ENCODE data around the gene FGF3. TPM values are rescaled to one million over a fixed set of nuclear protein-coding genes. Genes with fewer than 3 reads are reported as not detected.
"Not testable (repeated sequence)": the region's sequence is repeated elsewhere in the genome, so short reads cannot be mapped to it uniquely, and the experiment has no call there.

Gene FGF3
- total RNA-seq, 2 donors from 2014 or later = not detected

DNA sequence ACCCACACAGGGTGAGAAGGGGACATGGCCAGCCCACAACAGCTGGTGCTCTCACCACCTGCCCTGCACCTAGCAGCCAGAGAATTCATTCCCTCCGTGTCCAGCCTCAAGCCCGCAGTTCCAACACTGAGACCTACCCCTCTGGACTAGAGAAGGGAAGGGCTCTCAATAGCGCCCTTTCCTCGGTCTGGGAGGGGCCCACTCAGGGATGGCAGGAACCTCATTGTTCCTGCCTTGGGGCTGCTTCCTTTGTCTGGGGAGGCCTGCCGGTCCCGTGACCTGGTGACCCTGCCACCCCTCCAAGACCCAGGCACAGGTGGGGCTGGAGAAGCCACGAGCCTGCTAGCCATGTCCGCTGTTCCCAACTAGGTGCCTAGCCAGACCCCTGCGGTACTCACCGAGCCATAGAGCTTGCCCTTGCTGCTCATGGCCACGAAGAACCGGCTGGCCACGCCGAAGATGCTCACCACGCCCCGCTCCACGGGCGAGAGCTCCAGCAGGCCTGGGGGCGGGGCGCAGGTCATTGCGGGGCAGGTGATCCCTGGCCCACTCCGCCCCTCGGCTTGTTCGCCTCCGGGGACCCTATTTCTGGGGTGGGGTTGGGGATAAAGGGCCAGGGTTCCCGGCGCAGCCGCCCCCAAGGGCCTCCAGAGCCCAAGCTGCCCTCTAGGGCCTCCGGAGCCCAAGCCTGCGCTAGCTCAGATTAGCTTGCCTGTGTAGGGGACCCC, 45.4 kb downstream of the FGF3 start:
- no peaks in the 10 kb centered on the region for H3K36me3 Mint-ChIP-seq
- ATAC-seq (no peak), DNase-seq (ENCODE audit: low spot score in 2 of 2) (no peak)
- H3K27ac Mint-ChIP-seq = no peak overlapping the region
- no peaks in the 10 kb centered on the region for H3K9me3 Mint-ChIP-seq

DNA sequence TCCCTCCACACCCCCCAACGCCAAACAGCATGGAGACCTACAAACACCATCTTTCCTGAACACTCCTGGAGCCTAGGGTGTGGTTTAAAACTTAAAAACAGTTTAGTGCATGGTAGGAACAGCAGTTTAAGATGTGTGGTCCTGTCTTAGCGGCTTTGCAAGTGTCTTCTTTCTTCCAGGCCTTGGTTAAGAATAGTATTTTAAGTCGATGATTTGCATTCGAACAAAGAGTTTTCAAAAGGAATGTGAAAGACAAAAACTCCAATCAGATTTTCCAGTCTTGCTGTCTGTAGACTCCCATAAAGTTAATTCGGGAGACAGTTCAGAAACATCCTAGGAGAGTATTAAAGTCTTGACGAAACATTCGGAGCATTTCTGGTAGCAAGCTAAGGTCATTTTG, 47.8 kb downstream of the FGF3 start:
- Mint-ChIP-seq H3K36me3 (no peaks in the 10 kb centered on the region), H3K9me3 (no peaks in the 10 kb centered on the region), H3K27ac (no peak overlapping the region)
- no peak for DNase-seq (ENCODE audit: low spot score in 2 of 2)
- no peak for ATAC-seq

DNA sequence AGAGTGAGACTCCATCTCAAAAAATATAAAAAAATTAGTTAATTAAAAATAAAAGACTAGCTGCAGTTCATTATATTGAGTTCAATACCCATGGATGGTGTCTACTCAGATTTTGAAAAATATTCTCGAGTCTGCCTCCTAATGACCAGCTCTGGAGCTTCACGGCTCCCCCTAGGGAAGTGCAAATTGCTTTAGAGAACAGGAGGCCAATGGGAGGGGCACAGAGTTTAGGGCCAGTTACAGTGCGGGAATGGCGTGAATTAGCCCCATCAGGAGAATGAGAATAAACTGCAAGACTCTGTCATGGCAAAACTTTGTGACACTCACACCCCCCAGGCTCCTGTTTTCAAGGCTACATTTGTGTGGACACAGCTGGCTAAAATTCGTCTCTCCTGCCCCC, 48.7 kb downstream of the FGF3 start:
- ATAC-seq (no peak), DNase-seq (ENCODE audit: low spot score in 2 of 2) (no peak)
- Mint-ChIP-seq H3K36me3 (no peaks in the 10 kb centered on the region), H3K27ac (no peak overlapping the region), H3K9me3 (no peaks in the 10 kb centered on the region)

DNA sequence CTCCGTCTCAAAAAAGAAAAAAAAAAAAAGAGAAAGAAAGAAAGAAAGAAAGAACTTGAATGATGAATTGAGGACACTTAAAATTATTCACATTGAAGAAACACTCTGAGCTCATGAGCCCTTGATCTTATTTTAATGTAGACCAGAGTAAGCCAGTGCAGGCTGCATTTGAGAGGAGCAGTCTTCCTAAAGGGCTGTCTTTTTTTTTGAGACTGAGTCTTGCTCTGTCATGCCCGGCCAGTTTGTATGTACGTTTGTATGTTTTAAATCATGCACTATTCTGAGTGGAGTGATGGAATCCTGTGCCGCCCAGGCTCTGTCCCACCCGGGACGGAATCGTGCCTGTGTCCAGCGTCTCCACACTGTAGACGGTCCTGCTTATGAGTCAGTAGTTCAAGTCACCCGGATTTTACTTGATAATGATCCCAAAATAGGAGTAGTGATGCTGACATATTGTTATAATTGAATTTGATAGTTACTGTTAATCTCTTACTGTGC, 53.7 kb downstream of the FGF3 start:
- Mint-ChIP-seq H3K27ac (no peak overlapping the region), H3K36me3 (no peaks in the 10 kb centered on the region), H3K9me3 (no peaks in the 10 kb centered on the region)
- ATAC-seq = no peak
- no peak for DNase-seq (ENCODE audit: low spot score in 2 of 2)

DNA sequence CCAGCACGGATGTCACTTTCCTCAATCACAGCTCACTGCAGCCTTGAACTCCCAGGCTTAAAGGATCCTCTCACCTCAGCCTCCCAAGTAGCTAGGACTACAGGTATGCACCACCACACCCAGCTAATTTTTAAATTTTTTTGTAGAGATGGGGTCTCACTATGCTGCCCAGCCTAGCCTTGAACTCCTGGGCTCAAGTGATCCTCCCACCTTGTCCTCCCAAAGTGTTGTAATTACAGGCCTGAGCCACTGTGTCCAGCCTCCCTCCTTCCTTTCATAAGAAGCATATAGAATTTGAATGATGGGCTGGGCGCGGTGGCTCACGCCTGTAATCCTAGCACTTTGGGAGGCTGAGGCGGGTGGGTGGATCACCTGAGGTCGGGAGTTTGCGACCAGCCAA, 54.3 kb downstream of the FGF3 start:
- not testable (repeated sequence) for H3K36me3 Mint-ChIP-seq; DNase-seq (ENCODE audit: low spot score in 2 of 2); H3K27ac Mint-ChIP-seq; H3K9me3 Mint-ChIP-seq; ATAC-seq

DNA sequence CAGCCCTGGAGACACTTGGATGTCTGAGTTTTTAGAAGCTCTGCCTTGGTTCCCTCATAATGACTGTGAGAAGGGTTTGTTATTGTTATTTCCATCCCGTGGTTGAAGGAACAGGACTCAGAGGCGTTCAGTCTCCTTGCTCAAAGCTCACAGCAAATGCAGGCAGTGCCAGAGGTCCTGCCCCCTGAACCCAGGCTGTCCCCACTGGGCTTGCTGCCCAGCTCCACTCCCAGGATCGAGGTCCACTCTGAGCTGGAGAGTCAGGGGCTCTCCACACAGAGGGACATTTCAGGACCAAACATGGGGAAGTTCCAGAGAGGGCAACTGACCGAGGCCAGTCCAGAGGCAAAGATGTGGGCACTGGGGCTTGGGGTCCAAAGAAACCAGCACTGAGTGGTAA, 58.9 kb downstream of the FGF3 start:
- DNase-seq (ENCODE audit: low spot score in 2 of 2) (no peak), ATAC-seq (no peak)
- Mint-ChIP-seq H3K9me3 (peaks cover 0 to 3% of the 10 kb centered on the region in 2 donors), H3K27ac (no peak overlapping the region), H3K36me3 (peaks cover 0 to 12% of the 10 kb centered on the region in 2 donors)

Other genes with a start within 250 kb of the FGF3 start
- under 1 TPM; 0.16 to 0.39 TPM for gene CCND1, start 178.3 kb downstream of the FGF3 start, total RNA-seq
- gene LTO1, start 144.1 kb downstream of the FGF3 start, total RNA-seq = 10 to 100 TPM; 19.1 to 21.0 TPM
- gene FGF19, start 115.4 kb downstream of the FGF3 start, total RNA-seq = under 1 TPM in 1 of 2 donors, not detected in 1; 0.11 TPM
- not detected for gene FGF4, start 44.1 kb downstream of the FGF3 start, total RNA-seq